Measurements from ENCODE around the gene CPT2.
"Not testable (repeated sequence)": the region's sequence is repeated elsewhere in the genome, so short reads cannot be mapped to it uniquely, and the experiment has no call there.

The CPT2 gene

DNA sequence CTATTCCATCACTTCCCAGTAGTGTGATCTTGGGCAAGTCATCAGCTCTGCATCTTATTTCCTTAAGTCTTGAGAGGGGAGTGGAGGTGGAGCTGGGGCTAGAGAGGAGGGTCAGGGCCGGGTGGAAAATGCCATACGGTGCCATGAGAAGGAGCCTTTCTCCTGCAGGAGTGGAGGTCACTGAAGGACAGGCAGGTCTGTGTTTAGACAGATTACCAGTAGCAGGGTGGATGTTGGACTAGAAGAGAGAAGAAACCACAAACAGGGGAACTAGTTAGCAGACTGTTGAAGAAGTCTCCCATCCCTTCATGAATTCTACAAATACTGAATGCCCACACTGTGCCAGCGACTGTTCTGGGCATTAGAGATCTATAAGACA is 13.9 kb upstream of the CPT2 start:
- TF ChIP-seq, protein P1, sequence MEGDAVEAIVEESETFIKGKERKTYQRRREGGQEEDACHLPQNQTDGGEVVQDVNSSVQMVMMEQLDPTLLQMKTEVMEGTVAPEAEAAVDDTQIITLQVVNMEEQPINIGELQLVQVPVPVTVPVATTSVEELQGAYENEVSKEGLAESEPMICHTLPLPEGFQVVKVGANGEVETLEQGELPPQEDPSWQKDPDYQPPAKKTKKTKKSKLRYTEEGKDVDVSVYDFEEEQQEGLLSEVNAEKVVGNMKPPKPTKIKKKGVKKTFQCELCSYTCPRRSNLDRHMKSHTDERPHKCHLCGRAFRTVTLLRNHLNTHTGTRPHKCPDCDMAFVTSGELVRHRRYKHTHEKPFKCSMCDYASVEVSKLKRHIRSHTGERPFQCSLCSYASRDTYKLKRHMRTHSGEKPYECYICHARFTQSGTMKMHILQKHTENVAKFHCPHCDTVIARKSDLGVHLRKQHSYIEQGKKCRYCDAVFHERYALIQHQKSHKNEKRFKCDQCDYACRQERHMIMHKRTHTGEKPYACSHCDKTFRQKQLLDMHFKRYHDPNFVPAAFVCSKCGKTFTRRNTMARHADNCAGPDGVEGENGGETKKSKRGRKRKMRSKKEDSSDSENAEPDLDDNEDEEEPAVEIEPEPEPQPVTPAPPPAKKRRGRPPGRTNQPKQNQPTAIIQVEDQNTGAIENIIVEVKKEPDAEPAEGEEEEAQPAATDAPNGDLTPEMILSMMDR (IDR thresholded peaks at IDR 0.05), result no peak
- no peak overlapping the region for H3K4me3 ChIP-seq (ENCODE audit: low read depth in 1 of 2, low read length in 1 of 2)
- peaks cover 0 to 4% of the 10 kb centered on the region in 2 experiments for H3K4me1 ChIP-seq (ENCODE audit: control insufficient read depth in 1 of 2, insufficient read depth in 1 of 2, low read depth in 1 of 2, low read length in 1 of 2)
- H3K27me3 ChIP-seq, result peaks cover 30% of the 10 kb centered on the region
- no peaks in the 10 kb centered on the region for H3K36me3 ChIP-seq
- no peaks in the 10 kb centered on the region for H3K9me3 ChIP-seq
- no peak overlapping the region for H3K27ac ChIP-seq

DNA sequence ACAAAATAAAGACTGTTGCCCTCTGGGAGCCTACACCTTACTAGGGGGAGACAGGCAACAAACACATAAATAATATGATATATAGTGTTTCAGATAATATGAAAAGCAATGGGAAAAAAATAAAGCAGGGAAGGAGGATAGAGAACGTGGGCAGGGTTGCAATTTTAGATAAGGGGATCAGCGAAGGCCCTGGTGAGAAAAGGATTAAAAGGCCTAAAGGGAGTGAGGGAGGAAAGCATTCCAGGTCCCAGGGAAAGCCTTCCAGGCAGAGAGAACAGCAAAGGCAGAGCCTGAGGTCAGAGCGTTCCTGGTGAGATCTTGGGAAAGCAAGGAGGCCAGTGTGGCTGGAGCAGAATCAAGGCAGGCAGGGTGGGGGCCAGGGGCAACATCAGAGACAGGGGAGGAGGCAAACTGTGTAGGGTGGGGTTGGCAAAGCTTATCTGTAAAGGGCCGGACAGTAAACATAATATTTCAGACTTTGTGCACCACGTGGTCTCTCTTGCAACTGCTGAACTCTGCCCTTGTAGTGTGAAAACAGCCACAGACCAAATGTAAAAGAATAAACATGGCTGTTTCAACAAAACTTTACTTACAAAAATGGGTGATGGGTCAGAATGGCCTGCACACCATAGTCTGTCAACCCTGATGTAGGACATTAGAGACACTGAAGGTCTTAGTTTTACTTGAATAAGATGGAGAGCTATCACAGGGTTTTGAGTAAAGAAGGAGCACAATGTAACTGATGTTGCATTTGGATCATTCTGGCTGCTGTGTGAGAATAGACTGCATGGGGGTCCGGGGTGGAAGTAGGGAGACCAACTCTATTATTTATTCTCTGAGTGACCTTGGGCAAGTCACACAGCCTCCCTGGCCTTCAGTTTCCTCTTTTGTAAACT is 13.3 kb upstream of the CPT2 start:
- TF ChIP-seq, protein P1 (IDR thresholded peaks at IDR 0.05), result no peak
- peaks cover 27% of the 10 kb centered on the region for H3K27me3 ChIP-seq

DNA sequence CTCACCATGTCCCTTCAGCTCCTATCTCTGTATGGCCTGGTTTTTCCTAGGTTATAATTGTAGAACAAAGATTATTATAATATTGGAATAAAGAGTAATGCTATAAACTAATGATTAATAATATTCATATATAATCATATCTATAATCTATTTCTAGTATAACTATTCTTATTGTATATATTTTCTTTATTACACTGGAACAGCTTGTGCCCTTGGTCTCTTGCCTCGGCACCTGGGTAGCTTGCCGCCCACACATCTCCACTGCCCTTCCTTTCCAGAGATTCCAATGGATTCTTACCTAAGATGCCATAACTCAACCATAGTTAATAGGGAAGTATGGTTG is 10.7 kb upstream of the CPT2 start:
- H3K27me3 ChIP-seq; H3K9me3 ChIP-seq; H3K27ac ChIP-seq; H3K4me3 ChIP-seq (ENCODE audit: low read depth in 1 of 2, low read length in 1 of 2); H3K36me3 ChIP-seq; H3K4me1 ChIP-seq (ENCODE audit: control insufficient read depth in 1 of 2, insufficient read depth in 1 of 2, low read depth in 1 of 2, low read length in 1 of 2): not testable (repeated sequence)

More for the DNA sequence above, 13.3 kb upstream of the CPT2 start:
- H3K9me3 ChIP-seq, result no peaks in the 10 kb centered on the region
- peaks cover 0 to 4% of the 10 kb centered on the region in 2 experiments for H3K4me1 ChIP-seq (ENCODE audit: control insufficient read depth in 1 of 2, insufficient read depth in 1 of 2, low read depth in 1 of 2, low read length in 1 of 2)
- no peak overlapping the region for H3K27ac ChIP-seq
- no peaks in the 10 kb centered on the region for H3K36me3 ChIP-seq
- no peak overlapping the region for H3K4me3 ChIP-seq (ENCODE audit: low read depth in 1 of 2, low read length in 1 of 2)

DNA sequence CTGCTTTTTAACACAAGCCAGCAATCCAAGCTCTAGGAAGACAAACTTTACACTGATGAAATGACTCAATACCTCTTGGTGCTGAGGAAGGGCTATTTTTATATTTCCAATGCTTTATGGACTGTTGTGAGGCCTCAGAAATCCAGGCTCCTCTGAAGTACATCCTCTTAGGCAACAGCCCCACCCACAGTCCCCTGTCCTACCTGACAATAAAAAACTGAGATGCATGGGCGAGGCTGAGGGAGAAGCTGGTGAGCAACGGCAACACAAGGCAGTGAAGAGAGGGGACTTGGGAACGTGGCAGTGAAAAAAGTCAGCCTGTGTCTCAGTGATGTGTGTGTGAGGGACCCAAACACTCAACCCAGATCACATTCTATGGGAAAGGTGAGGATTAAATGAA is 10.1 kb upstream of the CPT2 start:
- Histone ChIP-seq H3K27ac (no peak overlapping the region), H3K9me3 (no peaks in the 10 kb centered on the region)
- TF ChIP-seq, protein P1 (IDR thresholded peaks at IDR 0.05), result no peak

DNA sequence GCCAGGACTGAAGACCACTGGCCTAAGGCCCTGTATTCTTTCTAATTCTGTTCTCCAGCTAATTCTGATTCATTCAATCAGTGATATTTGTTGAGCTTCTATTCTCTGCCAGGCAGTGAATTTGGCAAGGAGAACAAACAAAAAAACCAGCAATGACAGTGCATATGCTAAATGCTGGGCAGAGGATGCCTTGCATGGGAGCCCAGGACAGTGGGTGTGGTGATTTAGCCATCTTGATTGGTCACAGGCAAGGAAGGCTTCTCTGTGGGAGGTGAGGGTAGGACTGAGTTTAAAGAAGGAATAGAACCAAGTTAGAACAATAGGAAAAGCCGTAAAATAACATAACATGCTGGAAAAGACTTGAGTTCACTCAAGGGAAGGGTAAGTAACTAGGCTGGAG is 9.2 kb upstream of the CPT2 start:
- Histone ChIP-seq H3K36me3 (no peaks in the 10 kb centered on the region), H3K9me3 (no peaks in the 10 kb centered on the region), H3K4me3 (ENCODE audit: low read depth in 1 of 2, low read length in 1 of 2) (no peak overlapping the region), H3K27ac (no peak overlapping the region), H3K27me3 (no peaks in the 10 kb centered on the region), H3K4me1 (ENCODE audit: control insufficient read depth in 1 of 2, insufficient read depth in 1 of 2, low read depth in 1 of 2, low read length in 1 of 2) (no peaks in the 10 kb centered on the region)
- TF ChIP-seq, protein P1 (IDR thresholded peaks at IDR 0.05), result no peak

More for the DNA sequence above, 10.1 kb upstream of the CPT2 start:
- Histone ChIP-seq H3K4me3 (ENCODE audit: low read depth in 1 of 2, low read length in 1 of 2) (no peak overlapping the region), H3K36me3 (no peaks in the 10 kb centered on the region), H3K4me1 (ENCODE audit: control insufficient read depth in 1 of 2, insufficient read depth in 1 of 2, low read depth in 1 of 2, low read length in 1 of 2) (peaks cover 0 to 4% of the 10 kb centered on the region in 2 experiments), H3K27me3 (no peaks in the 10 kb centered on the region)

DNA sequence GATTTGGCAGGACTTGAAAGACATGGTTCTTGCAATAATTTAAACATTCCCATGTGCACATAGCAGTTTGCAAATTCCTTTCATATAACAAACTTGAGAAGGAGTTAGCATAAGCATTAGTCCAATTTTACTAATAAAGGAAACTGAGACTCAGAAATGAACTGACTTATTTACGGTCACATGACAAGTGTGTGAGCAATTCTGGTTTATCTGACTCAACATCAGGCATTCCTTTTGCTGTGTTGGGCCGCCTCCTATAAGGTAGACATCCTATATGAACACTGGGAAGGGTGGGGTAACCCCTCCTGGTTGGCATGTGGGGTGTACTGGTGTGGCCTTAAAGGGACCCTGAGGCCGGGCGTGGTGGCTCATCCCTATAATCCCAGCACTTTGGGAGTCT is 8.5 kb upstream of the CPT2 start:
- Histone ChIP-seq H3K9me3 (no peaks in the 10 kb centered on the region), H3K36me3 (no peaks in the 10 kb centered on the region), H3K27me3 (no peaks in the 10 kb centered on the region), H3K4me3 (ENCODE audit: low read depth in 1 of 2, low read length in 1 of 2) (no peak overlapping the region), H3K4me1 (ENCODE audit: control insufficient read depth in 1 of 2, insufficient read depth in 1 of 2, low read depth in 1 of 2, low read length in 1 of 2) (no peaks in the 10 kb centered on the region), H3K27ac (no peak overlapping the region)
- TF ChIP-seq, protein P1 (IDR thresholded peaks at IDR 0.05), result no peak
